WTC11 (cell line): ENCODE data around the gene PALS1. TPM values are rescaled to one million over a fixed set of nuclear protein-coding genes. Genes with fewer than 3 reads are reported as not detected.
A peak's percentile ranks its signal among the peaks of the same experiment; 100 is the strongest.

Experiments
- ATAC-seq: fragments of 200-7000 bp; cut with Tn5 transposase; 2 replicates; pipeline ENCODE4 v1.10.0; 2021; ENCODE audit warnings: mild to moderate bottlenecking, moderate library complexity
- CTCF ChIA-PET: fragments of 300-600 bp; sonication (Branson Sonifier 250); formaldehyde crosslinking; loops from one replicate; lab custom pipeline; 2021; ENCODE audit warnings: antibody characterized with exemption; lab: Charles Lee
- POLR2A ChIA-PET: fragments of 350-600 bp; sonication (Branson Sonifier 250); formaldehyde crosslinking; loops from one replicate; lab custom pipeline; 2021; ENCODE audit warnings: antibody characterized with exemption; lab: Charles Lee
- DNase-seq: peaks from one replicate; pipeline ENCODE4 v3.0.0; 2021; ENCODE audit warnings: low spot score
- H3K27ac Mint-ChIP-seq: 2 replicates; pipeline ENCODE4 v1.8.0; 2021; ENCODE audit warnings: mixed read lengths
- H3K27me3 Mint-ChIP-seq: 2 replicates; pipeline ENCODE4 v1.8.0; 2021; ENCODE audit warnings: low read depth, mild to moderate bottlenecking, moderate library complexity, mixed read lengths
- H3K36me3 Mint-ChIP-seq: 2 replicates; pipeline ENCODE4 v1.8.0; 2021; ENCODE audit warnings: mixed read lengths
- H3K4me1 Mint-ChIP-seq: 2 replicates; pipeline ENCODE4 v1.8.0; 2022; ENCODE audit warnings: mixed read lengths
- H3K4me3 Mint-ChIP-seq: 2 replicates; pipeline ENCODE4 v1.8.0; 2021; ENCODE audit warnings: mild to moderate bottlenecking, moderate library complexity, mixed read lengths
- H3K9me3 Mint-ChIP-seq: 2 replicates; pipeline ENCODE4 v1.8.0; 2021; ENCODE audit warnings: mixed read lengths
- KAT7 ChIP-seq: sonication (generic); formaldehyde crosslinking; IDR thresholded peaks from 2 replicates; pipeline ENCODE4 v1.8.1; 2023; ENCODE audit warnings: missing genetic modification reagents, mild to moderate bottlenecking, borderline replicate concordance
- NFYB ChIP-seq: sonication (generic); formaldehyde crosslinking; conservative IDR thresholded peaks from 2 replicates; pipeline ENCODE4 v1.8.0; 2022; ENCODE audit warnings: low read depth, missing genetic modification reagents
- NR2C2 ChIP-seq: sonication (generic); formaldehyde crosslinking; IDR thresholded peaks from 2 replicates; pipeline ENCODE4 v1.8.0; 2022; ENCODE audit warnings: mild to moderate bottlenecking, missing genetic modification reagents
- NR3C1 ChIP-seq: sonication (generic); formaldehyde crosslinking; conservative IDR thresholded peaks from 2 replicates; pipeline ENCODE4 v1.8.1; 2023; ENCODE audit warnings: low read depth, mild to moderate bottlenecking, missing genetic modification reagents
- SP1 ChIP-seq: sonication (generic); formaldehyde crosslinking; conservative IDR thresholded peaks from 2 replicates; pipeline ENCODE4 v1.8.1; 2022; ENCODE audit warnings: missing genetic modification reagents
- TEAD1 ChIP-seq: sonication (generic); formaldehyde crosslinking; IDR thresholded peaks from 2 replicates; pipeline ENCODE4 v1.8.0; 2022; ENCODE audit warnings: mild to moderate bottlenecking, missing genetic modification reagents
- ZBTB21 ChIP-seq: sonication (generic); formaldehyde crosslinking; IDR thresholded peaks from 2 replicates; pipeline ENCODE4 v1.8.1; 2023; ENCODE audit warnings: mild to moderate bottlenecking, missing genetic modification reagents, borderline replicate concordance
- ZNF416 ChIP-seq: fragments of 250-450 bp; sonication (Bioruptor Pico); IDR thresholded peaks from 2 replicates; pipeline ENCODE4 v1.9.0; 2021; ENCODE audit warnings: mild to moderate bottlenecking, inconsistent platforms
- ZNF423 ChIP-seq: fragments of 250-450 bp; sonication (Bioruptor Pico); IDR thresholded peaks from 2 replicates; pipeline ENCODE4 v2.1.2; 2022; ENCODE audit warnings: mild to moderate bottlenecking, moderate library complexity
- total RNA-seq: library from RNA; stranded (reverse); gene quantifications from 3 replicates; pipeline ENCODE4 v1.2.3, GENCODE V29; 2021
- TF ChIP-seq, protein P1 (sequence below): sonication (generic); formaldehyde crosslinking; IDR thresholded peaks from 2 replicates; pipeline ENCODE4 v1.8.0; 2023; ENCODE audit warnings: missing genetic modification reagents
- TF ChIP-seq, protein P2 (sequence below): sonication (generic); formaldehyde crosslinking; IDR thresholded peaks from 2 replicates; pipeline ENCODE4 v1.8.0; 2023; ENCODE audit warnings: mild to moderate bottlenecking, missing genetic modification reagents
- TF ChIP-seq, protein P3 (sequence below): sonication (generic); formaldehyde crosslinking; IDR thresholded peaks from 2 replicates; pipeline ENCODE4 v1.8.0; 2022; ENCODE audit warnings: mild to moderate bottlenecking, missing genetic modification reagents
- TF ChIP-seq, protein P4 (sequence below): fragments of 250-450 bp; sonication (Bioruptor Pico); IDR thresholded peaks from 2 replicates; pipeline ENCODE4 v1.9.0; 2021; ENCODE audit warnings: mild to moderate bottlenecking, borderline replicate concordance
- TF ChIP-seq, protein P5 (sequence below): fragments of 250-450 bp; sonication (Bioruptor Pico); IDR thresholded peaks from 2 replicates; pipeline ENCODE4 v2.1.2; 2022; ENCODE audit warnings: mild to moderate bottlenecking, moderate library complexity

The PALS1 gene
- total RNA-seq, 1 experiment from 2014 or later, result 18.0 TPM

DNA sequence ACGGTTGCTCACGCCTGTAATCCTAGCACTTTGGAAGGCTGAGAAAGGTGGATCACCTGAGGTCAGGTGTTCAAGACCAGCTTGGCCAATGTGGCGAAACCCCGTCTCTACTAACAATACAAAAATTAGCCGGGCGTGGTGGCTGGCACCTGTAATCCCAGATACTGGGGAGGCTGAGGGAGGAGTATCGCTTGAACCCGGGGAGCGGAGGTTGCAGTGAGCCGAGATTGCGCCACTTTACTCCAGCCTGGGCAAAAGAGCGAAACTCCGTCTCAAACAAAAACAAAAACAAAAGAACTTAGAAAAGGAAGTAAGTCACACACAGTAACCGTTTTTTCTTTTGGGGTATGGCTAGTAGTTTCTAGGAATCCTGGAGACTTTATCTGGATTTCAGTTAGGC is 1.7 kb upstream of the PALS1 start:
- peaks cover 28% of the 10 kb centered on the region for H3K27me3 Mint-ChIP-seq
- H3K9me3 Mint-ChIP-seq, result no peaks in the 10 kb centered on the region
- H3K4me1 Mint-ChIP-seq, result peaks cover 21% of the 10 kb centered on the region
- ATAC-seq (no peak), DNase-seq (no peak)
- H3K4me3 Mint-ChIP-seq, result peak overlapping the region; percentile 89; the same call in 1 of the 2 replicates
- no peaks in the 10 kb centered on the region for H3K36me3 Mint-ChIP-seq
- H3K27ac Mint-ChIP-seq, result no peak overlapping the region
- ChIA-PET POLR2A (no interaction called here), CTCF (no interaction called here)
- no peak for TF ChIP-seq ZNF416
- TF ChIP-seq, all 79 proteins: peak for 0

DNA sequence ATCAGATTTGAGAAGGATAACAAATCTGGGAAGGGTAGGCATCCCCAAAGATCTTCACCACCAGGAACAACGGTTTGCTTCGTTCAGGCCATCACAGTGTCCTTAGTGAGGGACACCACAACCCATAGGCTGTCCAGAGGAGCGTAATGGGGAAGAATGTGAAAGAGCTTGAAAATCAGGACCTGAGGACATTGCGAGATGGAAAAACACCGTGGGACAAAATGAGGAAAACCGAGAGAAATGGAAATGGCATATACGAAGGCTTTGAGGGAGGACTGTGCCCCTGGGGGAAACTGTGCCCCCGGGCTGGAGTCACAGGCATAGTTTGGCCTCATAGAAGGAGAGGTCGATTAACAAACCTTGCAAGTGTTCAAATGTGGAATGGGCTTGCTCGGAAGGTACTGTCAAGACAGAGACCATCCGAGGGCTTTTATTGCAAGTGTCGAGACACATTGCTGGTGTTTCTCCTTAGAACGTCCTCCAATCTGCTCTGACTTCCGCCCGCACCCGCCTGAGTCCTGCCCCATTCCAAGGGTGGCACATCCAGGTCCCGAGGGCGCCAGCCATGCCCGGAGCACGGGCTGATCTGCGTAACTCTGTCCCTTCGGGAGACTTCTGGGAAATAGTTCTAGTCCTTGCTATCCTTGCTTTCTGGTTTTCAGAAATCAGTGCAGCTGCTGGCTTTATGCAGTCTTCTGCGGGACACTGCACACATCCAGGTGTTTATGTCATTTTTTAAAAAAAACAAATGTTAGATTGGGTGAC is 885 bp upstream of the PALS1 start:
- DNase-seq (peak; percentile 16), ATAC-seq (peak; percentile 11)

DNA sequence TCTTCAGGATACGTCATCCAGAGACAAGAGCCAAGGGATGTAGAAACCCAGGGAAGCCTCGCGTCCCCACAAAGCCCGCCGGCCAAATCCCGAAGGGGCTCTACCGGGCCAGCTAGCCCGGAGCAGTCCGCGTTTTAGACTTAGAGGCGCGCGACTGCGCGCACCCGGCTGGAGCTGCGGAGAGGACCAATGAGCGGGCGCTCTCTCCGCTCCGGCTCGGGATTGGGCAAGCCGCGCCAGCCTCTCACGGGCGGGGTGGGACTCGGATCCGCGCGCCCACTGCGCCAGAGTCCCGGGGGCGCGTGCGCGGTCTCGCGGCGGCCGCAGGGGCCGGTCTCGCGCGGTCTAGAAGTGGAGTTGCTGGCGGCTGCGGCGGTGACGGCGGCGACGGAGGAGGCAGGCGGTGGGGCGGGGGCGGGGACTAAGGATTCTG is 241 bp upstream of the PALS1 start:
- peaks cover 21% of the 10 kb centered on the region for H3K4me1 Mint-ChIP-seq
- H3K27me3 Mint-ChIP-seq, result peaks cover 26% of the 10 kb centered on the region
- CTCF ChIA-PET, result interaction anchor here (0.7 to 2.1 kb wide), 2 partner anchors 11 to 45 kb away, joined by 3 to 10 read pairs; no protein-coding TSS in a partner anchor
- H3K9me3 Mint-ChIP-seq, result no peaks in the 10 kb centered on the region
- ATAC-seq, result peak; percentile 93
- POLR2A ChIA-PET, result interaction anchor here (1.3 to 1.6 kb wide), 2 partner anchors 18 to 45 kb away, joined by 3 read pairs; no protein-coding TSS in a partner anchor
- no peaks in the 10 kb centered on the region for H3K36me3 Mint-ChIP-seq
- DNase-seq, result peak; percentile 95
- TF ChIP-seq, protein P1, sequence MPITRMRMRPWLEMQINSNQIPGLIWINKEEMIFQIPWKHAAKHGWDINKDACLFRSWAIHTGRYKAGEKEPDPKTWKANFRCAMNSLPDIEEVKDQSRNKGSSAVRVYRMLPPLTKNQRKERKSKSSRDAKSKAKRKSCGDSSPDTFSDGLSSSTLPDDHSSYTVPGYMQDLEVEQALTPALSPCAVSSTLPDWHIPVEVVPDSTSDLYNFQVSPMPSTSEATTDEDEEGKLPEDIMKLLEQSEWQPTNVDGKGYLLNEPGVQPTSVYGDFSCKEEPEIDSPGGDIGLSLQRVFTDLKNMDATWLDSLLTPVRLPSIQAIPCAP (CRISPR knock-in tag), result no peak
- TF ChIP-seq ZBTB21 (CRISPR knock-in tag), result no peak
- TF ChIP-seq, protein P2, sequence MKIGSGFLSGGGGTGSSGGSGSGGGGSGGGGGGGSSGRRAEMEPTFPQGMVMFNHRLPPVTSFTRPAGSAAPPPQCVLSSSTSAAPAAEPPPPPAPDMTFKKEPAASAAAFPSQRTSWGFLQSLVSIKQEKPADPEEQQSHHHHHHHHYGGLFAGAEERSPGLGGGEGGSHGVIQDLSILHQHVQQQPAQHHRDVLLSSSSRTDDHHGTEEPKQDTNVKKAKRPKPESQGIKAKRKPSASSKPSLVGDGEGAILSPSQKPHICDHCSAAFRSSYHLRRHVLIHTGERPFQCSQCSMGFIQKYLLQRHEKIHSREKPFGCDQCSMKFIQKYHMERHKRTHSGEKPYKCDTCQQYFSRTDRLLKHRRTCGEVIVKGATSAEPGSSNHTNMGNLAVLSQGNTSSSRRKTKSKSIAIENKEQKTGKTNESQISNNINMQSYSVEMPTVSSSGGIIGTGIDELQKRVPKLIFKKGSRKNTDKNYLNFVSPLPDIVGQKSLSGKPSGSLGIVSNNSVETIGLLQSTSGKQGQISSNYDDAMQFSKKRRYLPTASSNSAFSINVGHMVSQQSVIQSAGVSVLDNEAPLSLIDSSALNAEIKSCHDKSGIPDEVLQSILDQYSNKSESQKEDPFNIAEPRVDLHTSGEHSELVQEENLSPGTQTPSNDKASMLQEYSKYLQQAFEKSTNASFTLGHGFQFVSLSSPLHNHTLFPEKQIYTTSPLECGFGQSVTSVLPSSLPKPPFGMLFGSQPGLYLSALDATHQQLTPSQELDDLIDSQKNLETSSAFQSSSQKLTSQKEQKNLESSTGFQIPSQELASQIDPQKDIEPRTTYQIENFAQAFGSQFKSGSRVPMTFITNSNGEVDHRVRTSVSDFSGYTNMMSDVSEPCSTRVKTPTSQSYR (CRISPR knock-in tag), result no peak
- TF ChIP-seq NFYB (CRISPR knock-in tag), result peak; percentile 57
- TF ChIP-seq TEAD1, result no peak
- TF ChIP-seq, protein P3, sequence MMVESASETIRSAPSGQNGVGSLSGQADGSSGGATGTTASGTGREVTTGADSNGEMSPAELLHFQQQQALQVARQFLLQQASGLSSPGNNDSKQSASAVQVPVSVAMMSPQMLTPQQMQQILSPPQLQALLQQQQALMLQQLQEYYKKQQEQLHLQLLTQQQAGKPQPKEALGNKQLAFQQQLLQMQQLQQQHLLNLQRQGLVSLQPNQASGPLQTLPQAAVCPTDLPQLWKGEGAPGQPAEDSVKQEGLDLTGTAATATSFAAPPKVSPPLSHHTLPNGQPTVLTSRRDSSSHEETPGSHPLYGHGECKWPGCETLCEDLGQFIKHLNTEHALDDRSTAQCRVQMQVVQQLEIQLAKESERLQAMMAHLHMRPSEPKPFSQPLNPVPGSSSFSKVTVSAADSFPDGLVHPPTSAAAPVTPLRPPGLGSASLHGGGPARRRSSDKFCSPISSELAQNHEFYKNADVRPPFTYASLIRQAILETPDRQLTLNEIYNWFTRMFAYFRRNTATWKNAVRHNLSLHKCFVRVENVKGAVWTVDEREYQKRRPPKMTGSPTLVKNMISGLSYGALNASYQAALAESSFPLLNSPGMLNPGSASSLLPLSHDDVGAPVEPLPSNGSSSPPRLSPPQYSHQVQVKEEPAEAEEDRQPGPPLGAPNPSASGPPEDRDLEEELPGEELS, result 0 out of 2 replicates have a peak, but pooled peaks have one; percentile 8
- peak; percentile 62 for TF ChIP-seq SP1 (CRISPR knock-in tag)
- TF ChIP-seq ZNF423 (CRISPR knock-in tag), result no peak
- TF ChIP-seq, all 79 proteins: peak for 3
- Mint-ChIP-seq H3K4me3 (peak overlapping the region; percentile 89), H3K27ac (peak overlapping the region; percentile 84)

More for the DNA sequence above, 885 bp upstream of the PALS1 start:
- POLR2A ChIA-PET, result interaction anchor here (1.6 kb wide), 1 partner anchor 45 kb away, joined by 3 read pairs; no protein-coding TSS in a partner anchor
- Mint-ChIP-seq H3K4me1 (peaks cover 21% of the 10 kb centered on the region), H3K27me3 (peaks cover 26% of the 10 kb centered on the region), H3K4me3 (peak overlapping the region; percentile 89), H3K36me3 (no peaks in the 10 kb centered on the region), H3K27ac (peak overlapping the region; percentile 84)
- TF ChIP-seq NR3C1 (CRISPR knock-in tag) (no peak), KAT7 (CRISPR knock-in tag) (peak; percentile 57; the same call in 1 of the 2 replicates), TEAD1 (no peak), NR2C2 (CRISPR knock-in tag) (no peak)
- TF ChIP-seq, protein P4, sequence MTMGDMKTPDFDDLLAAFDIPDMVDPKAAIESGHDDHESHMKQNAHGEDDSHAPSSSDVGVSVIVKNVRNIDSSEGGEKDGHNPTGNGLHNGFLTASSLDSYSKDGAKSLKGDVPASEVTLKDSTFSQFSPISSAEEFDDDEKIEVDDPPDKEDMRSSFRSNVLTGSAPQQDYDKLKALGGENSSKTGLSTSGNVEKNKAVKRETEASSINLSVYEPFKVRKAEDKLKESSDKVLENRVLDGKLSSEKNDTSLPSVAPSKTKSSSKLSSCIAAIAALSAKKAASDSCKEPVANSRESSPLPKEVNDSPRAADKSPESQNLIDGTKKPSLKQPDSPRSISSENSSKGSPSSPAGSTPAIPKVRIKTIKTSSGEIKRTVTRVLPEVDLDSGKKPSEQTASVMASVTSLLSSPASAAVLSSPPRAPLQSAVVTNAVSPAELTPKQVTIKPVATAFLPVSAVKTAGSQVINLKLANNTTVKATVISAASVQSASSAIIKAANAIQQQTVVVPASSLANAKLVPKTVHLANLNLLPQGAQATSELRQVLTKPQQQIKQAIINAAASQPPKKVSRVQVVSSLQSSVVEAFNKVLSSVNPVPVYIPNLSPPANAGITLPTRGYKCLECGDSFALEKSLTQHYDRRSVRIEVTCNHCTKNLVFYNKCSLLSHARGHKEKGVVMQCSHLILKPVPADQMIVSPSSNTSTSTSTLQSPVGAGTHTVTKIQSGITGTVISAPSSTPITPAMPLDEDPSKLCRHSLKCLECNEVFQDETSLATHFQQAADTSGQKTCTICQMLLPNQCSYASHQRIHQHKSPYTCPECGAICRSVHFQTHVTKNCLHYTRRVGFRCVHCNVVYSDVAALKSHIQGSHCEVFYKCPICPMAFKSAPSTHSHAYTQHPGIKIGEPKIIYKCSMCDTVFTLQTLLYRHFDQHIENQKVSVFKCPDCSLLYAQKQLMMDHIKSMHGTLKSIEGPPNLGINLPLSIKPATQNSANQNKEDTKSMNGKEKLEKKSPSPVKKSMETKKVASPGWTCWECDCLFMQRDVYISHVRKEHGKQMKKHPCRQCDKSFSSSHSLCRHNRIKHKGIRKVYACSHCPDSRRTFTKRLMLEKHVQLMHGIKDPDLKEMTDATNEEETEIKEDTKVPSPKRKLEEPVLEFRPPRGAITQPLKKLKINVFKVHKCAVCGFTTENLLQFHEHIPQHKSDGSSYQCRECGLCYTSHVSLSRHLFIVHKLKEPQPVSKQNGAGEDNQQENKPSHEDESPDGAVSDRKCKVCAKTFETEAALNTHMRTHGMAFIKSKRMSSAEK (CRISPR knock-in tag), result no peak
- TF ChIP-seq, protein P5, sequence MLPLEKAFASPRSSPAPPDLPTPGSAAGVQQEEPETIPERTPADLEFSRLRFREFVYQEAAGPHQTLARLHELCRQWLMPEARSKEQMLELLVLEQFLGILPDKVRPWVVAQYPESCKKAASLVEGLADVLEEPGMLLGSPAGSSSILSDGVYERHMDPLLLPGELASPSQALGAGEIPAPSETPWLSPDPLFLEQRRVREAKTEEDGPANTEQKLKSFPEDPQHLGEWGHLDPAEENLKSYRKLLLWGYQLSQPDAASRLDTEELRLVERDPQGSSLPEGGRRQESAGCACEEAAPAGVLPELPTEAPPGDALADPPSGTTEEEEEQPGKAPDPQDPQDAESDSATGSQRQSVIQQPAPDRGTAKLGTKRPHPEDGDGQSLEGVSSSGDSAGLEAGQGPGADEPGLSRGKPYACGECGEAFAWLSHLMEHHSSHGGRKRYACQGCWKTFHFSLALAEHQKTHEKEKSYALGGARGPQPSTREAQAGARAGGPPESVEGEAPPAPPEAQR, result no peak
- TF ChIP-seq, all 79 proteins: peak for 1
- CTCF ChIA-PET, result interaction anchor here (0.7 kb wide), 1 partner anchor 12 kb away, joined by 3 read pairs; no protein-coding TSS in a partner anchor
- no peaks in the 10 kb centered on the region for H3K9me3 Mint-ChIP-seq
